Activated gamma-delta T cell (primary cell): ENCODE results near the gene GARNL3.

Experiments used
- DNase-seq: peaks from one replicate; lab custom pipeline; 2025; lab: John Stamatoyannopoulos, UW

The GARNL3 gene

DNA sequence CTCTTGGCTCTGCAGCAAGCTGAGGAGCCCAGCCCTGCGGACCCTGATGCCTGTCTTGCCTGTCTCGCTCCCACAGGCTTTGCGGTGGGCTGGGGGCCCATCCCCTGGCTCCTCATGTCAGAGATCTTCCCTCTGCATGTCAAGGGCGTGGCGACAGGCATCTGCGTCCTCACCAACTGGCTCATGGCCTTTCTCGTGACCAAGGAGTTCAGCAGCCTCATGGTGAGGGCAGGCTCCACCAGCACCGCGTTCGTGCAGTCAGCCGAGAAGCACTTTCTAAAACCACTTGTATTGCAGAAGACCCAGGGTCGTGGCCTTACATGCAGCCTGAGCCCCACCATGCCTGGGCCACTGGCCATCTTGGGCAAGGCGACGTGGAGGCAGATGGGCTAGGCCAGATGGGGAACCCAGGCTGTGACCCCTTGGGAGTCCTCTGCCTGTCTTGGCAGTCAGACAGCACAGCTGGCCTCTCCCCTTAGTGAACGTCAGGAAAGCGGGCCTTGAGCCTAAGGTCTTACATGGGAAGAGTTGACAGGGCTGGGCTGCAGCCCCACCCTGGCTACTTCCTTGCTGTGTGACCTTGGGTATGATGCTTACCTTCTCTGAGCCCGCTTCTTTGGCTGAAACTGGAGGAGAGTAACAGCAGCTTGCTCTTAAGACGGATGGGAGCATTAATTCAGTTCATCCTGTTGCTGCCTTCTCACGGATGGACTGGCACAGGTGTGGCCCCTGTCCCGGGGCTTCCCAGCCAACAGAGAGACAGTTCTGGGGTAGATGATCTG is 141.0 kb downstream of the GARNL3 start:
- no peak for DNase-seq

DNA sequence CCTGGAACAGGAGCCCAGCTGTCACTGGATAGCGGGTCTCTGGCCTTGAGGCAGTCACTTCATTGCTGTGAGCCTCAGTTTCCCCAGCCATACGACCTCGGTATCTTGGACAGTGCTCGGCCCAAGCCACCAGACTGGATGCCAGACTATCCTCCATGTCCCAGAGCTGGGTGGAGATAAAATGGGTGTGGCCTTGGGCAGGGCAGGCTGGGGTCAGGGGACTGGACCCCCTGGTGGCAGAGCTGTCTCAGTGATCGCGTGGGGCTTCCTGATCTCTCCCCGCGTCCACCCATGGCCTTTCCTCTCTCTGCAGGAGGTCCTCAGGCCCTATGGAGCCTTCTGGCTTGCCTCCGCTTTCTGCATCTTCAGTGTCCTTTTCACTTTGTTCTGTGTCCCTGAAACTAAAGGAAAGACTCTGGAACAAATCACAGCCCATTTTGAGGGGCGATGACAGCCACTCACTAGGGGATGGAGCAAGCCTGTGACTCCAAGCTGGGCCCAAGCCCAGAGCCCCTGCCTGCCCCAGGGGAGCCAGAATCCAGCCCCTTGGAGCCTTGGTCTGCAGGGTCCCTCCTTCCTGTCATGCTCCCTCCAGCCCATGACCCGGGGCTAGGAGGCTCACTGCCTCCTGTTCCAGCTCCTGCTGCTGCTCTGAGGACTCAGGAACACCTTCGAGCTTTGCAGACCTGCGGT is 142.4 kb downstream of the GARNL3 start:
- no peak for DNase-seq

DNA sequence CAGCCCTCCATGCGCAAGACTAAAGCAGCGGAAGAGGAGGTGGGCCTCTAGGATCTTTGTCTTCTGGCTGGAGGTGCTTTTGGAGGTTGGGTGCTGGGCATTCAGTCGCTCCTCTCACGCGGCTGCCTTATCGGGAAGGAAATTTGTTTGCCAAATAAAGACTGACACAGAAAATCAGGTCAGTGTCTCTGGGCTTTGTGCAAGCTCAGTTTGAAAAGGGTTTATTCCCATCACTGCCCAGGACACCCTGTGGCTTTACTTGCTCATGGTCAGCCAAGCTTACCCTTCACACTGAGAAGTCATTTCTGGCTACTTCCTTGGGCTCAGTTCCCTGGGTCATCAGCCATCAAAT is 142.9 kb downstream of the GARNL3 start:
- DNase-seq: no peak

DNA sequence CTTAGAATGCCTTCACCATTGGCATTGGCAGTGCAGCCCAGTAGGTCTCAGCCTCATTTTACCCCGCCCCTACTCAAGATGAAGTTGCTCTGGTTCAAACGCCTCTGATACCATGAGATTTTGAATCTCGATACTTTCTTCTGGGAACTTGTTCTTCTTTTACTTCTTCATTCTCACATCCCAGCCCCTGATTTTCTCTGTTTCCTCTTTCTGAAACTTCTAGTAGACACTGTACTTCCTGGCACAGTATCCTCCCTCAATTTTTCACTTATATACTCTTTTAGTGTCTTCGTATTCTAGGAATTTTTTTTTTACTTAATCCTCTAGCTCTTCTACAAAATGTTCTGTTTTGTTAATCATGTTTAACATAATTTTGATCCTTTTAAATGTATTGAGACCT is 146.5 kb downstream of the GARNL3 start:
- DNase-seq: no peak

DNA sequence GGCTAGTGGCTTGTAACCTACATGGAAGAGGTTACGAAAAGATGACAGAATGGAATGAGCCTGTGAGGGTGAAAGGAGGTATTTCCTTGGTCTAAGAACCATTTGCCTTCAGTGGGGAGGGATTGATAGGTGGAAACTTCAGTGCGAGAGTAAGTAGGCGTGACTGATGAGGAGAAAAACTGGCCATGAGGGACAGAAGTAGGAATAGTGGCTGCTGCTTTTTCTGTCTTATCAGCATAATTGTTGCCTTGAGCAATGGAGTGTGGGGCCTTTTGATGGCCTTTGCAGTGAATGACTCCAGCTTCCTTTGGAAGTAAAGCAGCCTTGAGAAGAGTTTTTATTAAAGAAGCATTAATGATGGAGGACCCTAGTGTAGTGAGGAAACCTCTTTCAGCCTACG is 150.6 kb downstream of the GARNL3 start:
- no peak for DNase-seq

DNA sequence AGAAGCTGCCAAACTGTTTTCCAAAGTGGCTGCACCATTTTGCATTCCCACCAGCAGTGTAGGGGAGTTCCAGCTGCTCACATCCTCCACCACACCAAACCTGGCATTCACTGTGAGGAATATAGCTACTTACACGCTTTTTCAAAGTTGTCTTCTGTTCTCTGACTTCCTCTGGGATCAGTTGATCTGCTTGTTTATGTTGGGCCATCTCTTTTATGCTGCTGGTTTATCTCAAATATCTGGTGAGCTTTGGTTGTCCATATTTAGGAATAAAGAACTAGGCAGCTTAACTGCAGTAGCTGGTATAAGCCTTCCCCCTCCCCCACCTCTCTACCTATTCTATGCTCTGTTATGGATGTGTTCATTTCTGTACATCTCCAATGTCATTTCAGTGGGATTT is 151.1 kb downstream of the GARNL3 start:
- no peak for DNase-seq

DNA sequence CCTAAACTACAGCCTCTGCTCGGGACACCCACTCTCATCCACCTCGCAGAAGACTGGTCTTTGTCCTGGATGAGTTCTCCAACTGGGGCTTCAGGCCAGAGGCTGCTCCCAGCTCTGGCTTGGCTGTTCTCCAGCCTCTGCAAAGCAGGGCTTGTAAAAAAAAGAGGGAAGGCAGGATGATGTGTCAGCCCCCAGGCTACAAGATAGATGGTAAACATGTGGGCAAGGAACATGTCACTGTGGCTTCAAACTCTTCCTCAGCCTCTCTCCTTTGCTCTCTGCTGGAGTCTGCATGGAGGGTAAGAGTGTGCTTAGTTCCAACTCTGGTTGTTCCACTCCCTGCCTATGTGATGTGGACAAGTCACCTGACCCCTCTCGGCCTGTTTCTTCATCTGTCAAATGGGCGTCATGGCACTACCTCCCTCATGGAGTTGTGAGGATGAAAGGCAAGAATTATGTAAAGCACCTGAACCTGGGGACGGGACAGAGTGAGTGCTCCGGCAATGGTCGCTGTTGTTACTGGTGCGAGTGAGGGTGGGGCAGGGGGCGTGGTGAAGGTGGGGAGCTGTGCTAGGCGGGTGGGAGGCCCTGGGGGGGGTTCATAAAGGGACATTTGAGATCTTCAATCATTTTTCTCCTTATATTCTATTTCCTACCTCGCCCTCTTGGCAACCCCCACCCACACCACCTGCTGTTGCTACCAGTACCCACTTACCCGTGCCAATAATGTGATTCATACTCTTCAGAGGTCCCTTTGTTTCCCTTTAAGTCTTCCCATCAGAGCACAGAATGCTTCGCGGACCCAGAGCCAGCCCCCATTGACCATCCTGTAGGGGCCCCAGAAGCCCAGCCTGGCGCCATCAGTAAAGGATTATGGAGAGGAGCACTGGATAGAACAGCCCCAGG is 152.8 kb downstream of the GARNL3 start:
- no peak for DNase-seq

DNA sequence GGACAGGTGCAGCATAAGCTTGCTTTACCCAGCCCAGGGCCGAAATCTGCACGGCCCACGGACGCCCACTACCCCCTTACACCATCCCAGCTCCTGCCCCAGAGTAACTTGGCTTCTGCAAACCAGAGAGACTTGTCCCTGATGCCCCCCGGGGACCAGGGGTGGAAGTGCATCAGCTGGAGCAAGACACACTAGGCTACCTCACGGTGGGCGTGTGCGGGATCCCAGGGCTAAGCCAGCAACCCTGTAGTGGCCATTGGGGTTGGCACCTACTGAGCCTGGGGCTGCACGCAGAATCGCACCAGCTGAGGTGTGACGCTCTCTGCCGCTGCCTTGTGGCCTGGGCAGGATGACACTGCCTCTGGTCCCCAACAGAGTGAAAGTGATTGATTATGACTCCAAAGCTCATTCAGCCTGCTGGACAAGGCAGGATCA is 153.5 kb downstream of the GARNL3 start:
- no peak for DNase-seq

DNA sequence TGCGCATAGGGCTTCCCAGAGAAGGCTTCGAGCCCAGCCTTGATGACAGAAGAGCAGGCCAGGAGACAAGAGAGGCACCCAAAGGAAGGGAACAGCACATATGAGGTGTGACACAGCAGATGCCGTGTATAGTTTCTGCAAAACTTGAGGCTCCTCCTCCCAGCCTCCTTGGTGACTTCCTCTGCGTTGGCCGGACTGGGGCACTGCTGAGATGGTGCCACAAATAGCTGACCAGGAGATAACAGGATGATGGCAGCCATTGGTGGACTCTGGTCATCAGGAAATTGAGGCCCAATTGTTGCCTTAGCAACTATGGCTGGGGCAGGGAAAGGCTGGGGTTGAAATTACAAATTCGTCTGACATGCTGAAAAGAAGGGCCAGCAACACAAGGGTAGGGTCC is 154.8 kb downstream of the GARNL3 start:
- DNase-seq: no peak

DNA sequence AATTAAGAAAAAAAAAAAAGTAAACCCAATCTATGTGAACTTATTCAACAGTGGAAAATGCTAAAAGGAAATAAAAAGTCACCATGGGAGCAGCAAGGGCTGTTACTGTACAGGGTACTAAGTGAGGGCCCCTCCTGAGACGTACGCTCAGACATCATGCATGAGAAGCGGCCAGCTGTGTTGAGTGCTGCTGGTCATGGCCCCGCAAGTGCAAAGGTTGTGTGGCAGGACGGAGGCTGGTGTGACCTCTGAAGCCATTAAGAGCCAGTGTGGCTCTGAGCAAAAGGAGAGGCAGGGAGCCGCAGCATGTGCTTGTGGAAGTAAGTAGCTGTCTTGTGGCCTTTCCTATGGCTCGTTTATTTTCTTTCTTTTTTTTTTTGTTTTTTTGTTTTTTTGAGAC is 156.5 kb downstream of the GARNL3 start:
- DNase-seq: no peak

DNA sequence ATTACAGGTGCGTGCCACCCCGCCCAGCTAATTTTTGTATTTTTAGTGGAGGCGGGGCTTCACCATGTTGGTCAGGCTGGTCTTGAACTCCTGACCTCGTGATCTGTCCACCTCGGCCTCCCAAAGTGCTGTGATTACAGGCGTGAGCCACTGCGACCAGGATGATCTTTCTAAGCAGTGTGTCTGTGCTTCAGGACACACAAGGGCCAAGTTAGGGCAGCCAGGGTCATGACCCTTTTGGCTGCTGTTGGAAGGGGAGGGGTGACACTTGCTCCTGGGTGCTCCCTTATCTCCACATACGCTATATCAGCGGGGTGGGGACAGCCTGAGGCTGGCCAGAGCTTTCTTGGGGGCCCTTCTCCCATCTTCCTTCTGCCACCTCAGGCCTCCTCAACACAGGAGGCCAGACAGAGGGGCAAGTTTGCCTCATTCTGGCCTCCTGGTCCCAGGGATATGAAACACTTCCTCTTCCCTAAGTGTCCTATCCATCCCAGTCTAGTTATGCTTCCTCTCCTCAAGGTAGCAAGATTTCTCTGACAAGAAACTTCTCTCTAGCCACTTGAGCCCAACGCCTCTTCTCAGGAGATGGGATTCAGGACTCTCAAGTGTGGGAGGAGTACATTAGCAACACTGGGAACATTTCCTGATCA is 157.7 kb downstream of the GARNL3 start:
- no peak for DNase-seq

DNA sequence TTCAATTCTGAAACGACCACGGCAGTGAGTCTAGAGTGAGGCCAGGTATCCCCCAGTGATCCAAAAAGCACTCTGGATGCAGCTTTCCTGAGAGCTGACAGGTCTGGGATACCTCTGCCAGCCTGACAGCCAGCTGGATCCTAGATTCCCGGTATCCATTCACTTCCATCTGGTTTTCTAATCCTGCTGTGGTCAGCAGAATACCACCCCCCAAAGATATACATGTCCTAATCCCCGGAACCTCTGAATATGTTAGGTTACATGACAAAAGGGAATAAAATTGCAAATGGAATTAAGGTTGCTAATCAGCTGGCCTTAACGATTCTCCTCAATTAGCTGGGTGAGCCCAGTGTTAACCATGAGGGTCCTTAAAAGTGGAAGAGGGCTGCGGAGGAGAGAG is 158.2 kb downstream of the GARNL3 start:
- DNase-seq: no peak

DNA sequence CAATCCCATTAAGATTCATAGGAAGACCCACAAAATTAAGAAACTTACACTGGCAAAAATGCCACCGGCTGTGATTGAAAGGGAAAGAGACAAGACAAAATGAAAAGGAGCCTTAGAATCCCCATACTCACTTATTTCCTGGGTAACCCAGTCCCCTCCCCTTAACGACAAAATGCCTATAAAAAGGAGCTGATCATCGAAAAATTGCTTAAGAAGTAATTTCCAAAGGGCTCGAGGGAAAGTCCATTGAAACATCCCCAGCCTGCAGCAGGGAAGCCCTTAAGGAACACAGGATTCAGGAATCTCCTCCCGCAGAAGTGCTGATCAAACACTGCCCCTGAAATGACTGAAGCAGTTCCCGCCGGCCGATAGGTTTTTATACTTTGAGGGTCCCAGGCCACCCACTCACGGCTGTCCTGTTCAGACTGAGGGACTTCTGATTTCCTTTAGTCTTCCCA is 158.9 kb downstream of the GARNL3 start:
- DNase-seq: no peak

DNA sequence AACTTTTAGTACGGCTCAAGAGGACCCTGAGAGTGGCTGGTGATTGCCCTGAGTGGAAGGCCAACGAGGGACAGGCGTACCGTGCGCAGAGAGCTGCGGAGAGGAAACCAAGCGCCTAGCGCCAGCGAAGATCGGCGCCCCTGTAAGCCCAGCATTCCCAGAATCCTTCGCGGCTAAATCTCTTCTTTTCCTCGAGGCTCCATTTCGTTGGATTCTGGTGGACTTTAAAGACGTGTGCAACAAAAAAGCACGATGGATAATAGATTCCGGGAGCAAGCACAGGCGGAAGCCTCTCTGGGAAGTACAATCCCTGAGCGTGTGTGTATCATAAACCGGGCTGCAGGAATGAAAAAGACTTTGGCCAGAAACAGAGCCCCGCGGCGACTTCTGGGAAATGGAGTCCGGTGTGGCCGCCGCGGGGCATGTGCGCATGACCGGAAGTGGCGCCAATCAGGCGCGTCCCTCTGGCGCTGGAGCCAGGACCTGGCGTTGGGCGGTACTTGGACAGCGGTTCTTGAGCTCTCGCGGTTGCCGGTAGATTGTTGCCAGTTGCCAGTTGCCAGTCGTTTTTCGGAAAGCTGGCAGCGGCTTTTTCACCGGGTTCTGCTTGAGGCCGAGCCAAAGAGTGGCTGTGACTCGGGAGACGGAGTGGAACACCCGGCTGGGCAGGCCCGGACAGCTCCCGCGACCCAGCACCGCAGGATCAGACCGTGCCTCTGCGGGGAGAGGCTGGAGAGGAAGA is 159.5 kb downstream of the GARNL3 start, which contains the start of gene ZNF79:
Gene ZNF79, plus strand, starts transcription at position 449 of the 742 bp plus-strand sequence. CDS start 406 bp downstream, outside the sequence.
- peak; percentile 86 for DNase-seq

DNA sequence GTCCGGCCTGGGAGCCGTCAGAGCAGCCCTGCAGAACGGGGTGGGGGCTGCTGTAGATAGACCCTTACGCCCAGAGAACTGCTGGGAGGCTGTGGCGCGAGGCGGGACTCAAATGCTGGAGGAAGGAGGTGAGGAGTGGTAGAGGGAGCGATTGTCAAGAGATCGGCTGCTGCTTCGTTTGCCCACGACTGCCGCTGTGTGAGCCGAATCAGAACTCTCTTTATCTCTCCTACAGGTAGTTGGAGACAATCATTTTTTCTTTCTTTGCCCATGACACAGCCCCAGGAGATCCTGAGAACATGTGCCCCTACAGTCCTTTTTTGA is 160.1 kb downstream of the GARNL3 start:
- DNase-seq: no peak

DNA sequence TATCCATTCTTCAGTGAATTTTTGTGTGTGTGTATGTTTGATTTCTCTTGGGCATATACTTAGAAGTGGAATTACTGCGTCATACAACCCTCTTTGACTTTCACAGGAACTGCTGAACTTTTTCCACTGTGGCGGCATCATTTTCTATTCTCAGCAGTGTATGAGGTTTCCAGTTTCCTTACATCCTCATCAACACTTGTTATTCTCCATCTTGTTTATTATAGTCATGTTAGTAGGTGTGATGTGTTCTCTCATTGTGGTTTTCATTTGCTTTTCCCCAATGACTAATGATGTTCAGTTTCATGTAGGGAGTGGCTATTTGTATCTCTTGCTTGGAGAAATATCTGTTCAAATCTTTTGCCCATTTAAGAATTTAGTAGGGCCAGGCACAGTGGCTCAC is 162.2 kb downstream of the GARNL3 start:
- DNase-seq: no peak

DNA sequence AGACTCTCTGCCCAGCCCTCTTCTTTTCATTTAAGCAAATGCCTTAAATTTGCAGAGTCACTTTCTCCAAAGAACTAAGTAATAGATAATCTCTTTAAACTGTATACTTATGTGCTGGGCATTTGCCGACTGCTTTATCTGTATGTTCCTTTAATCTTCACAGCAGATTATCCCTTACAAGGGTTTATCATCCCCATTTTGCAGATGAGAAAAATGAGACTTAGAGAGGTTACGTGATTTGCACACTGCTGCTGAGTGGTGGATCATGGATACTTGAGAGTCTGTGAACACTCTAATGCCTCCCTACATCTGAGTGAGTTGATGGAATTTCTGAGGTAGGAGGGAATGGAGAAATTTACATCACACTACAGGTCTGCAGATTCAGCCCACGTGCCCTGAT is 163.8 kb downstream of the GARNL3 start:
- DNase-seq: no peak

DNA sequence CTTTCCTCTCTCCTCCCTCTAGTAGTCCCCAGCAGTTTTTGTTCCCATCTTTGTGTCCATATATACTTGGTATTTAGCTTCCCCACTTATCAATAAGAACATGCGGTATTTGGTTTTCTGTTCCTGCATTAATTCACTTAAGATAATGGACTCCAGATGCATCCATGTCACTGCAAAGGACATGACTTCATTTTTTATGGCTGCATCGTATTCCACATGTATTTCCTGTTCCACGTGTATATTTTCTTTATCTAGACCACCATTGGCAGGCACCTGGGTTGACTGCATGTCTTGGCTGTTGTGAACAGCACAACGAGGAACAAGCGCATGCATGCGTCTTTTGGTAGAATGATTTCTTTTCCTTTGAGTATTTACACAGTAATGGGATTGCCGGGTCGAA is 165.8 kb downstream of the GARNL3 start:
- no peak for DNase-seq

DNA sequence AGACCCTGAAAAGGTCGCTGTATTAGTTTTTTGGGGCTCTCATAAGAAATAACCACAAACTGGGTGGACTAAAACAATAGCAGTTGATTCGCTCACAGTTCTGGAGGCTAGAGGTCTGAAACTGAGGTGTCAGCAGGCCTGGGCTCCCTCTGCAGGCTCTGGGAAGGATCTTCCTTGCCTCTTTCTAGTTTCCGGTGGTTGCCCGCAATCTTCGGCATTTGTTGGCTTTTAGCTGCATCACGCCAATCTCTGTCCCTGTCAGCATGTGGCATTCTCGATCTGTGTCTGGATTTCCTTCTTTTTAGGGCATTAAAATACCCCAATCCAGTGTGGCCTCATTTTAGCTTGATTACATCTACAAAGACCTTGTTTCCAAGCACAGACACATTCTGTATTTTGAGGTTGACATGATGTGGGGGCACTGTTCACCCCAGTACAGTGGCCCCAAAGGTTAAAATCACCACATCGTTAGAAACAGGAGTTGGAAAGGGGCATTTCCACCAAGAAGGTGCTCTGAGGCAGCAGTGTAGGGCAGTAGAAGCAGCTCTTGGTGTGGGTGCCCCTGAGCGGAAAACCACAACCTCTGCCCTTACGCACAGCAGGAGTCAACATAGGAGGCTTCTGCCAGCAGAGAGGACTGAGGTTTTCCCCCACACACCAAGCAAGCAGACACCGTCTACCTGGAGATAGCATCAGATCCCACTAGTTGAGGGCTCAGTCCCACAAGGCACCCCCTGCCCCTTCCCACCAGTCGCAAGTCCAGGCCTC is 173.1 kb downstream of the GARNL3 start:
- DNase-seq: no peak

DNA sequence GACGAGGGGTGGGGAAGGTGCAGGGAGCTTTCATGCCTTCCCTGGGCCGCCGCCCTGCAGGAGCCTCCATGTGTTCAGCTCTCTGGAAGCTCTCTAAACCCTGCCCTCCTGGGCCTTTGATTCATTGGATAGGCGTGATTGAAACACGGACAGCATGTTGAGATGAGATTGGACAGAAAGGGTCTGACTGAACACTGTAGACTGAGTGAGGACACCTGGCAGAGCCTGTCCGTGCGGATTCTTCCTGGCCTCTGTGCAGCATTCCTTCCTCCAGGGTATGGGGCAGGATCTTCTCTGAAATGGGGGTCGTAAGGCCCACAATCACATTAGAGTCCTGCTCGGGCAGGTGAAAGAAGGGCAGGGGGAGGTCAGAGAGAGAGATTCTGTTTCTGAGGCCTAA is 173.8 kb downstream of the GARNL3 start:
- DNase-seq: no peak
